Omental fat pad (tissue), 4 donors: ENCODE measurements around the gene THG1L. TPM values are rescaled to one million over a fixed set of nuclear protein-coding genes. Genes with fewer than 3 reads are reported as not detected.

ENCODE experiments used
- ATAC-seq: fragments of 150-250 bp; one replicate; pipeline ENCODE4 v1.9.1; 2016; ENCODE audit warnings: mild to moderate bottlenecking, moderate library complexity; ENCODE audit not compliant: low FRiP score
- DNase-seq: peaks from one replicate; pipeline ENCODE4 v3.0.0-alpha.2; 2019; ENCODE audit warnings: low spot score
- CTCF ChIP-seq, 3 donors: fragments of 450-650 bp; IDR thresholded peaks; one replicate each; pipeline ENCODE4 v1.5.1; 2016 to 2017; ENCODE audit warnings: antibody characterized with exemption in 3 of 3, mild to moderate bottlenecking in 3 of 3, moderate library complexity in 2 of 3
- total RNA-seq, 4 donors: library from RNA; depleted of rRNA; stranded (reverse); fragments of >200 nt; gene quantifications; one replicate each; pipeline ENCODE4 v1.1.0, GENCODE V29; 2016

Gene THG1L
- total RNA-seq, 4 donors from 2014 or later: 9.8 to 12.1 (median 11.1) TPM

GRCh38 chr5:157748760-157749461, 17.7 kb downstream of the THG1L start:
- TF ChIP-seq CTCF (IDR thresholded peaks at IDR 0.05): no peak
- ATAC-seq (peak; percentile 34), DNase-seq (no peak)

- TF ChIP-seq CTCF (IDR thresholded peaks at IDR 0.05): no peak
- ATAC-seq: no peak
- no peak for DNase-seq
These were observed 18.2 kb downstream of the THG1L start for GRCh38 chr5:157749462-157749799.

GRCh38 chr5:157750320-157750719, 19.1 kb downstream of the THG1L start:
- no peak for DNase-seq
- TF ChIP-seq CTCF (IDR thresholded peaks at IDR 0.05): no peak
- ATAC-seq: no peak

GRCh38 chr5:157756122-157756521, 24.9 kb downstream of the THG1L start:
- no peak for ATAC-seq
- DNase-seq: no peak
- TF ChIP-seq CTCF (IDR thresholded peaks at IDR 0.05): no peak

GRCh38 chr5:157758706-157759105, 27.5 kb downstream of the THG1L start:
- ATAC-seq (no peak), DNase-seq (no peak)
- TF ChIP-seq CTCF (IDR thresholded peaks at IDR 0.05): no peak

- peak in 2 of 3 donors; percentile 7 to 11 for TF ChIP-seq CTCF (IDR thresholded peaks at IDR 0.05)
- ATAC-seq (peak; percentile 84), DNase-seq (no peak)
These were observed 30.7 kb downstream of the THG1L start for GRCh38 chr5:157761690-157762621.
